Naive thymus-derived CD4-positive, alpha-beta T cell (primary cell): ENCODE data around the gene STX12. TPM values are rescaled to one million over a fixed set of nuclear protein-coding genes. Genes with fewer than 3 reads are reported as not detected.
A peak's percentile ranks its signal among the peaks of the same experiment; 100 is the strongest.

Source experiments
- ATAC-seq: fragments of 150-1000 bp; cut with Tn5 transposase; 2 replicates; pipeline ENCODE4 v1.10.0; 2021; ENCODE audit warnings: mild to moderate bottlenecking, moderate library complexity
- CTCF ChIA-PET: fragments of 350-600 bp; sonication (Branson Sonifier 250); formaldehyde crosslinking; loops from one replicate; lab custom pipeline; 2021; ENCODE audit warnings: antibody characterized with exemption; lab: Charles Lee
- POLR2A ChIA-PET: fragments of 350-600 bp; sonication (Branson Sonifier 250); formaldehyde crosslinking; loops from one replicate; lab custom pipeline; 2021; ENCODE audit warnings: antibody characterized with exemption, inconsistent platforms; lab: Charles Lee
- DNase-seq, 9 donors: peaks; one replicate each; pipeline versions ENCODE4 v3.0.0 to v3.0.0-alpha.2; 2020 to 2022; ENCODE audit warnings: mixed read lengths in 1 of 9
- H3K27ac ChIP-seq: one replicate; pipeline ENCODE4 v1.7.0; 2013; ENCODE audit warnings: mild to moderate bottlenecking, low read depth, low read length, moderate library complexity
- H3K27me3 ChIP-seq, 2 donors: one replicate each; pipeline ENCODE4 v1.7.0; 2013; ENCODE audit warnings: low read length in 2 of 2, mild to moderate bottlenecking in 2 of 2, moderate library complexity in 2 of 2; ENCODE audit not compliant: control insufficient read depth in 2 of 2, insufficient read depth in 2 of 2
- H3K36me3 ChIP-seq, 3 experiments: 1 replicate in 2 of 3; 2 replicates in 1 of 3; pipeline ENCODE4 v1.7.0; 2013; ENCODE audit warnings: low read length in 3 of 3, mild to moderate bottlenecking in 3 of 3, moderate library complexity in 1 of 3; ENCODE audit not compliant: insufficient read depth in 3 of 3, control insufficient read depth in 2 of 3
- H3K4me1 ChIP-seq, 2 donors: one replicate each; pipeline ENCODE4 v1.7.0; 2013; ENCODE audit warnings: low read length in 2 of 2, mild to moderate bottlenecking in 2 of 2, moderate library complexity in 1 of 2; ENCODE audit not compliant: control insufficient read depth in 2 of 2, insufficient read depth in 2 of 2
- H3K4me3 ChIP-seq: 2 replicates; pipeline ENCODE4 v1.7.0; 2013; ENCODE audit warnings: mild to moderate bottlenecking, low read length
- H3K9me3 ChIP-seq, 3 experiments: 1 replicate in 2 of 3; 2 replicates in 1 of 3; pipeline ENCODE4 v1.7.0; 2013; ENCODE audit warnings: low read length in 3 of 3; ENCODE audit not compliant: control insufficient read depth in 2 of 3
- H3K27ac Mint-ChIP-seq, 9 donors: one replicate each; pipeline ENCODE4 v1.8.0; 2020 to 2022; ENCODE audit warnings: mixed read lengths in 9 of 9, mild to moderate bottlenecking in 8 of 9, moderate library complexity in 5 of 9, inconsistent platforms in 2 of 9
- H3K27me3 Mint-ChIP-seq, 5 donors: one replicate each; pipeline ENCODE4 v1.8.0; 2021 to 2022; ENCODE audit warnings: mixed read lengths in 5 of 5, mild to moderate bottlenecking in 1 of 5
- H3K36me3 Mint-ChIP-seq, 5 donors: one replicate each; pipeline ENCODE4 v1.8.0; 2020 to 2022; ENCODE audit warnings: mixed read lengths in 5 of 5, mild to moderate bottlenecking in 3 of 5, inconsistent platforms in 1 of 5
- H3K4me1 Mint-ChIP-seq, 7 donors: one replicate each; pipeline ENCODE4 v1.8.0; 2020 to 2022; ENCODE audit warnings: mixed read lengths in 7 of 7, mild to moderate bottlenecking in 3 of 7, inconsistent platforms in 1 of 7
- H3K4me3 Mint-ChIP-seq, 10 donors: one replicate each; pipeline ENCODE4 v1.8.0; 2020 to 2022; ENCODE audit warnings: mild to moderate bottlenecking in 10 of 10, mixed read lengths in 10 of 10, moderate library complexity in 6 of 10, inconsistent platforms in 2 of 10
- H3K9me3 Mint-ChIP-seq, 11 donors: one replicate each; pipeline ENCODE4 v1.8.0; 2020 to 2022; ENCODE audit warnings: mixed read lengths in 11 of 11, mild to moderate bottlenecking in 4 of 11, inconsistent platforms in 1 of 11, moderate library complexity in 1 of 11
- intact Hi-C, 2 donors: fragments of 100-400 bp; cut with micrococcal nuclease; formaldehyde crosslinking; loops; one replicate each; pipeline ENCODE4 v1.15.1; 2023
- polyA plus RNA-seq, 2 donors: library from polyadenylated mRNA; unstranded; fragments of 300-500 nt; fragmentation: Illumina TruSeq; gene quantifications; one replicate each; pipeline ENCODE4 v1.2.3, GENCODE V29; 2021
- total RNA-seq, 6 experiments: library from RNA in 5 of 6; stranded (reverse) in 5 of 6; gene quantifications; 1 replicate in 5 of 6; 2 replicates in 1 of 6; pipeline ENCODE4 v1.2.3 and lab custom pipeline; 2021 to 2026

Gene STX12
- total and polyA plus RNA-seq, 7 experiments from 2014 or later = 9.3 to 38.7 (median 26.9) TPM

DNA sequence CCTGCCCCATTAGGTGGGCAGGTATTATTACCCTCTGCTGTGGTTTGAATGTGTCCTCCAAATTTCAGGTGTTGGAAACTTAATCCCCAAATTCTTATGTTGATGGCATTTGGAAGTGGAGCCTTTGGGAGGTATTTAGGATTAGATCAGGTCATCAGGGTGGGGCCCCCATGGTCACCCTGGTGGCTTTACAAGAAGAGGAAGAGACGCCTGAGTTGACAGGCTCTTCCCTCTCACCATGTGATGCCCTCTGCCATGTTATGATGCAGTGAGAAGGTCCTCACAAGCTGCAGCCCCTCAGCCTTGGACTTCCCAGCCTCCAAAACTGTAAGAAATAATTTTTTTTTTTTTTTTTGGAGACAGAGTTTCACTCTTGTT is 90.5 kb downstream of the STX12 start:
- Mint-ChIP-seq H3K36me3 (peaks cover 0 to 2% (median 0%) of the 10 kb centered on the region in 5 donors), H3K4me3 (peak overlapping the region in 3 of 10 donors; percentile 1 to 77 (median 74)), H3K9me3 (no peaks in the 10 kb centered on the region), H3K4me1 (peaks cover 22 to 68% (median 47%) of the 10 kb centered on the region in 7 donors), H3K27me3 (no peaks in the 10 kb centered on the region), H3K27ac (peak overlapping the region in 6 of 9 donors; percentile 13 to 93 (median 74))
- Histone ChIP-seq H3K27me3 (no peaks in the 10 kb centered on the region), H3K36me3 (no peaks in the 10 kb centered on the region), H3K27ac (peak overlapping the region; percentile 34), H3K4me3 (no peak overlapping the region), H3K9me3 (no peaks in the 10 kb centered on the region), H3K4me1 (peaks cover 9 to 24% of the 10 kb centered on the region in 2 donors)
- no peak for DNase-seq
- ChIA-PET POLR2A (no interaction called here), CTCF (interaction anchor here (0.8 kb wide), 1 partner anchor 98 kb away, joined by 3 read pairs; no protein-coding TSS in a partner anchor)
- peak; percentile 72 for ATAC-seq
- intact Hi-C loops = no loop called here

DNA sequence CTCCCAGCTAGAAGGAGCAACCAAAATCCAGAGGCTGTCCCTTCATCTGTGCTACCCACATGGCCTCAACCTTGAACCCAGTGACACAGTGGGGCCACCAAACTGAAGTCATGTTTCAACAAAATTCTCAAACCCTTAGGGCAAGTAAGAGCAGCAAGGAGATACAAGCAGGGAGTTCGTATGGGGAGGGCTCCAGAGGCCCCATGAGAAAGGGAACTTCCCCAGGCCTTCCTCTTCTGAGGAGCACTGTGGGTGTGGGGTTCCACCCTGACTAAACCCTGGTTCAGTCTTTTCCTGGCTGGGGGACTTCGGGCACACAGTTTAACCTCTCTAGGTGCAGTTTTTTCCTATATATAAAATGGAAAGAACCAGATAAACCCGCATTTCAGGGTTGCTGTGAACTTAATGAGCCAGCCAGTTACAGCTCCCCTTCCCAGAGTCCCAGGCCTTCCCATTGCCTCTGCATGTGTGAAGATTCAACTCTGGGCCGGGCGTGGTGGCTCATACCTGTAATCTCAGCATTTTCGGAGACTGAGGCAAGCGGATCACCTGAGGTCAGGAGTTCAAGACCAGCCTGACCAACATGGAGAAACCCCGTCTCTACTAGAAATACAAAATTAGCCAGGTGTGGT is 91.4 kb downstream of the STX12 start:
- POLR2A ChIA-PET = no interaction called here
- no peaks in the 10 kb centered on the region for H3K27me3 Mint-ChIP-seq
- intact Hi-C loops = no loop called here
- Histone ChIP-seq H3K36me3 (no peaks in the 10 kb centered on the region), H3K27me3 (no peaks in the 10 kb centered on the region), H3K4me1 (peaks cover 18 to 32% of the 10 kb centered on the region in 2 donors), H3K4me3 (no peak overlapping the region), H3K27ac (peak overlapping the region; percentile 34), H3K9me3 (no peaks in the 10 kb centered on the region)
- H3K4me3 Mint-ChIP-seq = peak overlapping the region; percentile 17 to 86 (median 70)
- ATAC-seq (peak; percentile 61), DNase-seq (peak in 2 of 9 donors; percentile 35 to 47)
- CTCF ChIA-PET = interaction anchor here (0.6 kb wide), 1 partner anchor 796 kb away, joined by 3 read pairs; no protein-coding TSS in a partner anchor
- H3K4me1 Mint-ChIP-seq = peaks cover 30 to 68% (median 50%) of the 10 kb centered on the region in 7 donors
- H3K36me3 Mint-ChIP-seq = peaks cover 0 to 2% (median 0%) of the 10 kb centered on the region in 5 donors
- peak overlapping the region; percentile 78 to 98 (median 93) for H3K27ac Mint-ChIP-seq
- no peaks in the 10 kb centered on the region for H3K9me3 Mint-ChIP-seq

DNA sequence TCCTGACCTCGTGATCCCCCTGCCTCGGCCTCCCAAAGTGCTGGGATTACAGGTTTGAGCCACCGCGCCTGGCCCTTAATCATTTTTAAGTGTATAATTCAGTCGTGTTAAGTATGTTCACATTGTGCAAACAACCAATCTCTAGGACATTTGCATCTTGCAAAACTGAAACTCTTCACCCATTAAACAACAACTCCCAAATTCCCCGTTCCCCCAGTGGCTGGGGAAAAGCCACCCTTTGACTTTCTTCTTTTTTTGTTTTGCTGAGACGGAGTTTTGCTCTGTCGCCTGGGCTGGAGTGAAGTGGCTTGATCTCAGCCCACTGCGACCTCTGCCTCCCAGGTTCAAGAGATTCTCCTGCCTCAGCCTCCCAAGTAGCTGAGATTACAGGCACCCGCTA is 92.8 kb downstream of the STX12 start:
- no peaks in the 10 kb centered on the region for H3K27me3 Mint-ChIP-seq
- Histone ChIP-seq H3K9me3 (no peaks in the 10 kb centered on the region), H3K27me3 (no peaks in the 10 kb centered on the region), H3K4me1 (peaks cover 27 to 39% of the 10 kb centered on the region in 2 donors), H3K36me3 (no peaks in the 10 kb centered on the region), H3K27ac (no peak overlapping the region), H3K4me3 (no peak overlapping the region)
- no peak for DNase-seq
- ChIA-PET POLR2A (interaction anchor here (0.5 to 0.8 kb wide), 3 partner anchors 16 to 1294 kb away, joined by 3 to 4 read pairs (median 3); no protein-coding TSS in a partner anchor), CTCF (interaction anchor here (1.7 kb wide), 1 partner anchor 75 kb away, joined by 3 read pairs; no protein-coding TSS in a partner anchor)
- peaks cover 0 to 2% (median 0%) of the 10 kb centered on the region in 5 donors for H3K36me3 Mint-ChIP-seq
- H3K9me3 Mint-ChIP-seq = no peaks in the 10 kb centered on the region
- intact Hi-C loops = no loop called here
- H3K4me3 Mint-ChIP-seq = no peak overlapping the region
- H3K27ac Mint-ChIP-seq = peak overlapping the region in 5 of 9 donors; percentile 23 to 96 (median 36)
- no peak for ATAC-seq
- H3K4me1 Mint-ChIP-seq = peaks cover 35 to 73% (median 54%) of the 10 kb centered on the region in 7 donors

DNA sequence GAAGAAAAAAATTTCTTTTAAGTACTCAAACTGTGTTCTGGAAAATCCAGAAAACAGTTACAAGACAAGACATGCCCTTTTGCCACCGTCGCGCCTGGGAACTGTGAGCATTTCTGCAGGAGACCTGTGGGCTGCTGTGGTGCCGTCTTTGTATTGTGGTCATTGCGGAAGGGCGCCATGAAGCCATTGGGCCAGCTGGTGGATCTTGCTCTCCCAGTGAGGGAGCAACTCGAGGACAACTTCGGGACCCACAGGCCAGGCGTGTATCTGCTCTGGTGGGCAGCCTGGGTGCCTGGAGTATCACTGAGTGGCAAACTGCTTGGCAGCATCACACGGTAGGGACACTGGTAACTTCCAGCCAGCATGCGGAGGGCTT is 95.5 kb downstream of the STX12 start:
- peaks cover 0 to 6% (median 5%) of the 10 kb centered on the region in 5 donors for H3K36me3 Mint-ChIP-seq
- ChIA-PET CTCF (no interaction called here), POLR2A (interaction anchor here (0.9 to 1.1 kb wide), 2 partner anchors 10 to 83 kb away, joined by 3 read pairs; no protein-coding TSS in a partner anchor)
- peaks cover 33 to 71% (median 53%) of the 10 kb centered on the region in 7 donors for H3K4me1 Mint-ChIP-seq
- H3K27ac Mint-ChIP-seq = peak overlapping the region; percentile 88 to 99 (median 96)
- H3K36me3 ChIP-seq = peaks cover 0 to 8% (median 0%) of the 10 kb centered on the region in 3 experiments
- no peaks in the 10 kb centered on the region for H3K9me3 Mint-ChIP-seq
- no peaks in the 10 kb centered on the region for H3K27me3 ChIP-seq
- DNase-seq (no peak), ATAC-seq (no peak)
- intact Hi-C loops = no loop called here
- H3K27me3 Mint-ChIP-seq = no peaks in the 10 kb centered on the region
- H3K27ac ChIP-seq = peak overlapping the region; percentile 72
- H3K4me3 ChIP-seq = peak overlapping the region; percentile 62
- H3K4me3 Mint-ChIP-seq = peak overlapping the region; percentile 74 to 89 (median 84)
- H3K9me3 ChIP-seq = no peaks in the 10 kb centered on the region
- peaks cover 32 to 38% of the 10 kb centered on the region in 2 donors for H3K4me1 ChIP-seq

DNA sequence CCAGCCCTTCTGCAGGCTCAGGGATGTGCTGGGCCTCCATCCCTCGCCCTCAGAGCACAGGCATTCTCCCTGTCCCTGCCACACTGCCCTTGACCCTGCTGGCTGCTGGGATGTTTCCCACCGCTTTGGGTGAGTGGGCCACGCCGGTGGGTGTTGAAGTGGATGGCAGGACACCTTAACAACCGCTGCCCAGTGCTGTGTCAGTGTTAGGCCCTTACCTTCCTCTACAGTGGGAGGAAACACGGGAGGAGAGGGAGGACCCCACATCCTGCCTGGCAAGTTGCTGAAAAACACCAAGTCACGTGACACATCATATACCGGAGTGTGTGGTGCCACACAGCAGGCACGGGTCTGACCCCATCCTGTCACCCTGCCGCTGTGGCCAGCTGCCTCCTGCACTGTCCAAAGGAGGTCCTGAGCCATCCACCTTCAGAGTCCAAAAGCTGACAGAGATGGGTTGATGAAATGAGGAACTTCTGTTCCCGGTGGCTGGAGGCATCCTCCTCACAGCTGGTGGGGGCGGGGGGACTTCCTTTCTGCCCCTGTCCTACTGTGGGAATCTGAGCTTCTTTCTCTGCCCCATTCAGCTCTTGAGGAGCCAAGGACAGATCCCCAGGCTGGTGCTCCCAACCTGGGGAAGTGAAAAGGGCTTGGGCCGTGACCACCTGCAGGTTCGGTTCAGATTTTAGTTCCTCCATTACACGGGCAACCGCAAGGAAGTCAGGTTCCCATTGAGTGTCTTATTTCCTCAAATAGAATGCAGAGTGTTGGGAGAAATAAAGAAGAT is 96.1 kb downstream of the STX12 start:
- no peaks in the 10 kb centered on the region for H3K27me3 Mint-ChIP-seq
- ATAC-seq (peak; percentile 71), DNase-seq (peak in 8 of 9 donors; percentile 60 to 80 (median 76))
- peak overlapping the region; percentile 88 to 99 (median 96) for H3K27ac Mint-ChIP-seq
- no peaks in the 10 kb centered on the region for H3K9me3 Mint-ChIP-seq
- Histone ChIP-seq H3K4me3 (peak overlapping the region; percentile 62), H3K27ac (peak overlapping the region; percentile 72), H3K36me3 (peaks cover 0 to 8% (median 0%) of the 10 kb centered on the region in 3 experiments), H3K9me3 (no peaks in the 10 kb centered on the region), H3K4me1 (peaks cover 30 to 38% of the 10 kb centered on the region in 2 donors), H3K27me3 (no peaks in the 10 kb centered on the region)
- intact Hi-C loops = loop anchor here in 1 of 2 donors (1.0 kb wide), 2 partner anchors 22 to 219 kb away; partner anchors contain the start of gene EYA3
- H3K36me3 Mint-ChIP-seq = peaks cover 0 to 7% (median 5%) of the 10 kb centered on the region in 5 donors
- POLR2A ChIA-PET = interaction anchor here (0.9 to 1.1 kb wide), 6 partner anchors 9 to 111 kb away, joined by 3 to 7 read pairs (median 4); no protein-coding TSS in a partner anchor
- H3K4me1 Mint-ChIP-seq = peaks cover 31 to 69% (median 51%) of the 10 kb centered on the region in 7 donors
- H3K4me3 Mint-ChIP-seq = peak overlapping the region; percentile 74 to 89 (median 84)
- CTCF ChIA-PET = interaction anchor here (1.0 kb wide), 1 partner anchor 17 kb away, joined by 3 read pairs; no protein-coding TSS in a partner anchor

DNA sequence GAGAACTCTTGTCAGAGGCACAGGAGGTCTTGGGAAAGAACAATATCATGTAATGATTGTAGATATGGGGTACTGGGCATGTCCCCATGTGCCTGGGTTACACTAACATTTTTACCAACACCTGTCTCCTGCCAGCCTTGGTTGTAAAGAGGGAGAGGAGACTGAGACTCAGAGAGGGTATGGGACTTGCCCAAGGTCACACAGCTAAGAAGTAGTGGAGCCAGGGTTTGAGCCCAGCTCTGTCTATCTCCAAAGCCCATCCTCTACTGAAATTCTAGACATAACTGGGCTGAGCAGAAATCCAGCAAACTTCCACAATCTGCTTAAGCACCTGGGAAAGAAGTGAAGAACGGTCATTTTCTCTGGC is 96.7 kb downstream of the STX12 start:
- peaks cover 28 to 41% of the 10 kb centered on the region in 2 donors for H3K4me1 ChIP-seq
- ChIA-PET POLR2A (interaction anchor here (0.9 to 1.1 kb wide), 6 partner anchors 9 to 110 kb away, joined by 3 to 7 read pairs (median 4); no protein-coding TSS in a partner anchor), CTCF (interaction anchor here (1.0 kb wide), 1 partner anchor 17 kb away, joined by 3 read pairs; no protein-coding TSS in a partner anchor)
- no peaks in the 10 kb centered on the region for H3K27me3 ChIP-seq
- H3K9me3 ChIP-seq = no peaks in the 10 kb centered on the region
- intact Hi-C loops = loop anchor here in 1 of 2 donors (1.0 to 5.0 kb wide), 3 partner anchors 22 to 219 kb away; partner anchors contain the start of genes EYA3 and XKR8
- H3K27ac ChIP-seq = peak overlapping the region; percentile 72
- H3K4me3 Mint-ChIP-seq = peak overlapping the region; percentile 74 to 89 (median 84)
- H3K4me3 ChIP-seq = peak overlapping the region; percentile 62
- peaks cover 0 to 8% (median 0%) of the 10 kb centered on the region in 3 experiments for H3K36me3 ChIP-seq
- H3K9me3 Mint-ChIP-seq = no peaks in the 10 kb centered on the region
- no peak for DNase-seq
- ATAC-seq = no peak
- peaks cover 0 to 6% (median 5%) of the 10 kb centered on the region in 5 donors for H3K36me3 Mint-ChIP-seq
- peak overlapping the region; percentile 88 to 99 (median 96) for H3K27ac Mint-ChIP-seq
- no peaks in the 10 kb centered on the region for H3K27me3 Mint-ChIP-seq
- H3K4me1 Mint-ChIP-seq = peaks cover 28 to 67% (median 48%) of the 10 kb centered on the region in 7 donors
